Measurements from ENCODE around the gene COPB2. TPM values are rescaled to one million over a fixed set of nuclear protein-coding genes. Genes with fewer than 3 reads are reported as not detected.
"Not testable (repeated sequence)": the region's sequence is repeated elsewhere in the genome, so short reads cannot be mapped to it uniquely, and the experiment has no call there.

The COPB2 gene
- total RNA-seq, 2 donors from 2014 or later = 161 to 184 TPM

DNA sequence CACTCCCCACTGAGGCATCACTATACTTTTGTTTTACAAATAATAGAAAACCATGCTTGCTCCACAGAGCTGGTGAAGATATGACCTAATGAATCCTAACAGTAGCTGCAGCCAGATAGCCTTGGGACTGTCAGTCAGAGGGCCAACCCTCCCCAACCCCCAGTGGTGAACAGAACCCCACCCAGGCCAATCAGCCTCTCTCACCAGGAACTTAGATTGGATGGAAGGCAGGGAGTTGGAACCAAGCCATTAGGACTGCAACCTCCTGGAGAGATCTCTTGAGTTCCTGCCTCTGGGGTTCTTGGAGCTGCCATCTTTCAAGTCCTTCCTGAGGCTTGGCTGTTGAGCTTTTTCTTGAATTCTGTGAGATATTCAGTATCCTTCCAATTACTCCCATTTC is 48.7 kb downstream of the COPB2 start:
- peaks cover 3% of the 10 kb centered on the region for H3K4me1 Mint-ChIP-seq
- no peak overlapping the region for H3K4me3 Mint-ChIP-seq
- H3K27me3 ChIP-seq (ENCODE audit: control insufficient read depth, insufficient read depth, low read length, poor library complexity, severe bottlenecking) = peaks cover 53% of the 10 kb centered on the region
- no peaks in the 10 kb centered on the region for H3K36me3 Mint-ChIP-seq (ENCODE audit: low read depth)
- H3K27ac ChIP-seq (ENCODE audit: low read depth, low read length) = no peak overlapping the region
- H3K4me3 ChIP-seq (ENCODE audit: low read length) = no peak overlapping the region
- peaks cover 8% of the 10 kb centered on the region for H3K4me1 ChIP-seq (ENCODE audit: control insufficient read depth, insufficient read depth, low read length)
- no peaks in the 10 kb centered on the region for H3K36me3 ChIP-seq (ENCODE audit: control insufficient read depth, insufficient read depth, low read length)
- no peaks in the 10 kb centered on the region for H3K9me3 Mint-ChIP-seq
- no peak overlapping the region for H3K9ac ChIP-seq (ENCODE audit: extremely low read depth, low read length, poor library complexity, severe bottlenecking)
- no peaks in the 10 kb centered on the region for H3K9me3 ChIP-seq (ENCODE audit: control insufficient read depth, low read length)
- H3K27ac Mint-ChIP-seq = no peak overlapping the region
- TF ChIP-seq CTCF (conservative IDR thresholded peaks at IDR 0.05) = no peak
- peaks cover 57% of the 10 kb centered on the region for H3K27me3 Mint-ChIP-seq (ENCODE audit: insufficient read depth)
- DNase-seq = no peak

GRCh38 chr3:139339219-139339906 is 50.1 kb downstream of the COPB2 start:
- Mint-ChIP-seq H3K27ac (no peak overlapping the region), H3K4me3 (no peak overlapping the region), H3K36me3 (ENCODE audit: low read depth) (no peaks in the 10 kb centered on the region), H3K4me1 (peaks cover 3% of the 10 kb centered on the region), H3K27me3 (ENCODE audit: insufficient read depth) (peaks cover 59% of the 10 kb centered on the region), H3K9me3 (no peaks in the 10 kb centered on the region)
- H3K9me3 ChIP-seq (ENCODE audit: control insufficient read depth, low read length) = no peaks in the 10 kb centered on the region
- no peak overlapping the region for H3K9ac ChIP-seq (ENCODE audit: extremely low read depth, low read length, poor library complexity, severe bottlenecking)
- DNase-seq = no peak
- H3K4me1 ChIP-seq (ENCODE audit: control insufficient read depth, insufficient read depth, low read length) = peaks cover 8% of the 10 kb centered on the region
- H3K27ac ChIP-seq (ENCODE audit: low read depth, low read length) = no peak overlapping the region
- no peak for TF ChIP-seq CTCF (conservative IDR thresholded peaks at IDR 0.05)
- peaks cover 53% of the 10 kb centered on the region for H3K27me3 ChIP-seq (ENCODE audit: control insufficient read depth, insufficient read depth, low read length, poor library complexity, severe bottlenecking)
- WGBS, 2 experiments (ENCODE audit: insufficient coverage in 1 of 2, insufficient read length in 1 of 2) = 77 to 100% methylated on average over 2 to 4 of the region's 4 CpGs
- no peak overlapping the region for H3K4me3 ChIP-seq (ENCODE audit: low read length)
- no peaks in the 10 kb centered on the region for H3K36me3 ChIP-seq (ENCODE audit: control insufficient read depth, insufficient read depth, low read length)

- H3K9me3 ChIP-seq (ENCODE audit: control insufficient read depth, low read length) = no peaks in the 10 kb centered on the region
- DNase-seq = no peak
- peaks cover 8% of the 10 kb centered on the region for H3K4me1 ChIP-seq (ENCODE audit: control insufficient read depth, insufficient read depth, low read length)
- no peak overlapping the region for H3K27ac Mint-ChIP-seq
- no peaks in the 10 kb centered on the region for H3K36me3 ChIP-seq (ENCODE audit: control insufficient read depth, insufficient read depth, low read length)
- no peaks in the 10 kb centered on the region for H3K9me3 Mint-ChIP-seq
- H3K9ac ChIP-seq (ENCODE audit: extremely low read depth, low read length, poor library complexity, severe bottlenecking) = no peak overlapping the region
- H3K4me1 Mint-ChIP-seq = peaks cover 3% of the 10 kb centered on the region
- no peaks in the 10 kb centered on the region for H3K36me3 Mint-ChIP-seq (ENCODE audit: low read depth)
- peaks cover 53% of the 10 kb centered on the region for H3K27me3 ChIP-seq (ENCODE audit: control insufficient read depth, insufficient read depth, low read length, poor library complexity, severe bottlenecking)
- peaks cover 66% of the 10 kb centered on the region for H3K27me3 Mint-ChIP-seq (ENCODE audit: insufficient read depth)
- no peak overlapping the region for H3K27ac ChIP-seq (ENCODE audit: low read depth, low read length)
- no peak overlapping the region for H3K4me3 ChIP-seq (ENCODE audit: low read length)
- WGBS, 2 experiments (ENCODE audit: insufficient coverage in 1 of 2, insufficient read length in 1 of 2) = 91 to 100% methylated on average over 2 to 4 of the region's 4 CpGs
- TF ChIP-seq CTCF (conservative IDR thresholded peaks at IDR 0.05) = no peak
- no peak overlapping the region for H3K4me3 Mint-ChIP-seq
Measured at GRCh38 chr3:139338405-139338804, 51.0 kb downstream of the COPB2 start.

DNA sequence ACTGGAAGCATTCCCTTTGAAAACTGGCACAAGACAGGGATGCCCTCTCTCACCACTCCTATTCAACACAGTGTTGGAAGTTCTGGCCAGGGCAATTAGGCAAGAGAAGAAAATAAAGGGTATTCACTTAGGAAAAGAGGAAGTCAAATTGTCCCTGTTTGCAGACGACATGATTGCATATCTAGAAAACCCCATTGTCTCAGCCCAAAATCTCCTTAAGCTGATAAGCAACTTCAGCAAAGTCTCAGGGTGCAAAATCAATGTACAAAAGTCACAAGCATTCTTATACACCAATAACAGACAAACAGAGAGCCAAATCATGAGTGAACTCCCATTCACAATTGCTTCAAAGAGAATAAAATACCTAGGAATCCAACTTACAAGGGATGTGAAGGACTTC is 54.8 kb downstream of the COPB2 start:
- peaks cover 71% of the 10 kb centered on the region for H3K27me3 Mint-ChIP-seq (ENCODE audit: insufficient read depth)
- not testable (repeated sequence) for H3K4me1 Mint-ChIP-seq; H3K27ac Mint-ChIP-seq; H3K4me3 Mint-ChIP-seq; H3K9me3 ChIP-seq (ENCODE audit: control insufficient read depth, low read length); H3K9me3 Mint-ChIP-seq; H3K36me3 ChIP-seq (ENCODE audit: control insufficient read depth, insufficient read depth, low read length); DNase-seq; H3K27ac ChIP-seq (ENCODE audit: low read depth, low read length); H3K9ac ChIP-seq (ENCODE audit: extremely low read depth, low read length, poor library complexity, severe bottlenecking); H3K4me1 ChIP-seq (ENCODE audit: control insufficient read depth, insufficient read depth, low read length); H3K36me3 Mint-ChIP-seq (ENCODE audit: low read depth); H3K4me3 ChIP-seq (ENCODE audit: low read length)
- peaks cover 56% of the 10 kb centered on the region for H3K27me3 ChIP-seq (ENCODE audit: control insufficient read depth, insufficient read depth, low read length, poor library complexity, severe bottlenecking)
- no CpG with 5 or more reads among the region's 1 CpG for WGBS, 2 experiments (ENCODE audit: insufficient coverage in 1 of 2, insufficient read length in 1 of 2)
